ENCODE results near the gene SNRPA.

SNRPA gene

DNA sequence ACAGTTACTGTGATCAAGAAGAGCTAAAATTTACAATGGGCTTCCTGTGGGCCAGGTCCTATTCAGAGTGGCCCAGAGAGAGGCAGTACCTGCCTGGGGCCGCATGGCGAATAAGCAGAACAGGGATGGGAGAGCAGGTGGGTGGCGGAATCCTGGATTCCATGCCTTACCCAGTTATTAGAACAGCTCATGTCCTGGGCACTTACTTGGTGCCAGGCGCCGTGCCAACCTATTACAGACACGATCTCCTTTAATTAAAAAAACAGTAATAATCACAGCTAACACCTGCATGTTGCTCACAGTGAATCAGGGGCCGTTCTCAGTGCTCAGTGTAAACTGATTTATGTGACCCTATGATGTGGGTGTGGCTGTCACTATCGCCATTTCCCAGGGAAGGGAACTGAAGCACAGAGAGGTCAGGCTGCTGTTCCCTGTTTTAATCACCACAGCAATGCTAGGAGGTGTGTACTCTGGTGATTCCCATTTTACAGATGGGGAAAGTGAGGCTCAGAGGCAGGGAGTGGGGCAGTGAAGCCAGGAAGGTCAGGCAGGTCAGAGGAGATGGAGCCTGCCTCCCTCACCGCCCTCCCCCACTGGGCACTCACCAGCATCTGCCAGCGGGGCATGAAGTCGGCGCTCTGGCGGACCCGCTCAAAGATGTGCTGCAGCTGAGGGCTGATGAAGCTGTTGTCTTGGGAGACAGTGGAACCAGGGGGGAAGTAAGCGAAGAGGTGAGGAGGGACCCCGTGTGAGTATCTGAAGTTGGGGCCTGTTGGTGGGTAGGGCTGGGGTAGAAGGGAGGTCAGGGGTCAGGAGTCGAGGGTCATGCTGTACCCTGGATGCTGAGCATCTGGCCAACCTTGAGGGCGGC is 46.3 kb upstream of the SNRPA start:
- Histone ChIP-seq H3K9ac (ENCODE audit: low read depth, low read length, poor library complexity) (no peak overlapping the region), H4K91ac (ENCODE audit: low read depth, low read length, poor library complexity) (no peak overlapping the region), H3K14ac (ENCODE audit: low read length) (no peak overlapping the region), H4K8ac (ENCODE audit: low read depth, low read length) (no peak overlapping the region), H3K4me2 (ENCODE audit: insufficient read depth, low read length, poor library complexity, severe bottlenecking) (no peak overlapping the region), H2AFZ (ENCODE audit: low read length) (no peak overlapping the region), H2BK5ac (ENCODE audit: low read length) (no peak overlapping the region), H2AK5ac (ENCODE audit: low read depth, low read length) (no peak overlapping the region), H3K4me3 (ENCODE audit: low read length in 2 of 2) (no peak overlapping the region), H3K18ac (ENCODE audit: low read length) (no peak overlapping the region), H3K27ac (replicated peaks; ENCODE audit: low read length) (no peak overlapping the region), H2BK12ac (ENCODE audit: low read length) (no peak overlapping the region), H3K23ac (ENCODE audit: low read depth, low read length, poor library complexity) (no peak overlapping the region), H3K36me3 (replicated peaks in 1 of 2; ENCODE audit: control insufficient read depth in 2 of 2, insufficient read depth in 2 of 2, low read length in 2 of 2) (peaks cover 42 to 95% of the 10 kb centered on the region in 2 donors), H3K4me1 (ENCODE audit: control insufficient read depth in 2 of 2, insufficient read depth in 1 of 2, low read depth in 1 of 2, low read length in 2 of 2) (peaks cover 0 to 4% of the 10 kb centered on the region in 2 donors), H3K79me1 (ENCODE audit: low read depth, low read length) (no peaks in the 10 kb centered on the region), H2BK15ac (ENCODE audit: low read length) (no peak overlapping the region), H3K27me3 (ENCODE audit: control insufficient read depth in 3 of 3, insufficient read depth in 3 of 3, low read depth in 1 of 3, low read length in 3 of 3) (no peaks in the 10 kb centered on the region), H3K9me3 (replicated peaks in 1 of 2; ENCODE audit: control insufficient read depth in 2 of 2, insufficient read depth in 1 of 2, low read depth in 1 of 2, low read length in 2 of 2) (no peaks in the 10 kb centered on the region), H2BK120ac (ENCODE audit: low read depth, low read length) (no peak overlapping the region), H3K4ac (ENCODE audit: low read length) (no peak overlapping the region)
- WGBS, 2 donors (ENCODE audit: extremely low coverage in 2 of 2, insufficient read length in 2 of 2, insufficient replicate concordance in 1 of 2): no CpG with 5 or more reads among the region's 18 CpGs
- DNase-seq (ENCODE audit: low spot score): no peak

DNA sequence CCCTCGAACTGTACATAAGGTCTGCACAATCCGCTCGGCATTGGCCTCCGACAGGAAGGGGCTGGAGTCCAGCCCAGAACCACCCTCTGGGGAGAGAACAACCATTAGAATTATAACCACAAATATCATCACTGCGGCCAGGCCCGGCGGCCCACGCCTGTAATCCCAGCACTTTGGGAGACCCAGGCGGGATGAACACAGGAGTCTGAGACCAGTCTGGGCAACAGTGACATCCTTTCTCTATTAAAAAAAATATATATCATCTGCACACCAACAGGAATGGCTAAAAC is 45.7 kb upstream of the SNRPA start:
- H2AK5ac ChIP-seq (ENCODE audit: low read depth, low read length): no peak overlapping the region
- peaks cover 0 to 4% of the 10 kb centered on the region in 2 donors for H3K4me1 ChIP-seq (ENCODE audit: control insufficient read depth in 2 of 2, insufficient read depth in 1 of 2, low read depth in 1 of 2, low read length in 2 of 2)
- H3K4me2 ChIP-seq (ENCODE audit: insufficient read depth, low read length, poor library complexity, severe bottlenecking): no peak overlapping the region
- H3K23ac ChIP-seq (ENCODE audit: low read depth, low read length, poor library complexity): no peak overlapping the region
- no peak overlapping the region for H2BK5ac ChIP-seq (ENCODE audit: low read length)
- H3K4me3 ChIP-seq (ENCODE audit: low read length in 2 of 2): no peak overlapping the region
- H3K9ac ChIP-seq (ENCODE audit: low read depth, low read length, poor library complexity): no peak overlapping the region
- no peak overlapping the region for H3K27ac ChIP-seq (replicated peaks; ENCODE audit: low read length)
- no peaks in the 10 kb centered on the region for H3K9me3 ChIP-seq (replicated peaks in 1 of 2; ENCODE audit: control insufficient read depth in 2 of 2, insufficient read depth in 1 of 2, low read depth in 1 of 2, low read length in 2 of 2)
- H3K18ac ChIP-seq (ENCODE audit: low read length): no peak overlapping the region
- H3K14ac ChIP-seq (ENCODE audit: low read length): no peak overlapping the region
- no peaks in the 10 kb centered on the region for H3K27me3 ChIP-seq (ENCODE audit: control insufficient read depth in 3 of 3, insufficient read depth in 3 of 3, low read depth in 1 of 3, low read length in 3 of 3)
- no peak overlapping the region for H2BK12ac ChIP-seq (ENCODE audit: low read length)
- H4K91ac ChIP-seq (ENCODE audit: low read depth, low read length, poor library complexity): no peak overlapping the region
- WGBS, 2 donors (ENCODE audit: extremely low coverage in 2 of 2, insufficient read length in 2 of 2, insufficient replicate concordance in 1 of 2): no CpG with 5 or more reads among the region's 9 CpGs
- peaks cover 40 to 93% of the 10 kb centered on the region in 2 donors for H3K36me3 ChIP-seq (replicated peaks in 1 of 2; ENCODE audit: control insufficient read depth in 2 of 2, insufficient read depth in 2 of 2, low read length in 2 of 2)
- H3K79me1 ChIP-seq (ENCODE audit: low read depth, low read length): no peaks in the 10 kb centered on the region
- H4K8ac ChIP-seq (ENCODE audit: low read depth, low read length): no peak overlapping the region
- no peak overlapping the region for H2BK15ac ChIP-seq (ENCODE audit: low read length)
- no peak overlapping the region for H2BK120ac ChIP-seq (ENCODE audit: low read depth, low read length)
- H3K4ac ChIP-seq (ENCODE audit: low read length): no peak overlapping the region
- no peak for DNase-seq (ENCODE audit: low spot score)
- no peak overlapping the region for H2AFZ ChIP-seq (ENCODE audit: low read length)

DNA sequence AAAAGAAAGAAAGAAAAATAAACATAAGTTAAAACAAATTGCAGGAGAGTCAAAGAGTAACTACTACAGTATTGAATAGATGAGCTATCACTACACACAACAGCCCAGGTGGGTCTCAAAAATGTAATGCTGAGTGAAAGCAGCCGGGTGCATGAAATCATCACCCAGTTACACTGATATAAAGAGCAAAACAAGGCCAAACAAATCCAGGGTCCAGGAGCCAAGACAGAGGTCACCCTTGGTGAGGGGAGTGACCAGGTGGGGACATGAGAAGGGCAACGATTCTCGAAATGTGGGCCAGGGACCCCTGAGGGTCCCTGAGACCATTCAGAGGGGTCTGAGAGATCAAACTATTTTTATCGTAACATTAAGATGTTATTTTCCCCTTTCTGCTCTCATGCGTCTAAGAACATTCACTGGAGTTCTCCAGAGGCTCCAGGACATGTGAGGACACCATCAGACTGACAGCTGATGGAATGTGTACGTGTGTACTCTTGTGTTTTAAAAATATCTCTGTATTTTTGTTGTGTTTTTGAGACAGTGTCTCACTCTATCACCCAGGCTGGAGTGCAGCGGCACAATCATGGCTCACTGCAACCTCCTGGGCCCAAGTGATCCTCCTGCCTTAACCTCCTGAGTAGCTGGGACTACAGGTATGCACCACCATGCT is 44.9 kb upstream of the SNRPA start:
- H4K8ac ChIP-seq (ENCODE audit: low read depth, low read length): no peak overlapping the region
- no peaks in the 10 kb centered on the region for H3K79me1 ChIP-seq (ENCODE audit: low read depth, low read length)
- no peak overlapping the region for H2BK12ac ChIP-seq (ENCODE audit: low read length)
- H3K27ac ChIP-seq (replicated peaks; ENCODE audit: low read length): no peak overlapping the region
- no peak overlapping the region for H3K4ac ChIP-seq (ENCODE audit: low read length)
- H3K23ac ChIP-seq (ENCODE audit: low read depth, low read length, poor library complexity): no peak overlapping the region
- H2BK120ac ChIP-seq (ENCODE audit: low read depth, low read length): no peak overlapping the region
- peaks cover 37 to 91% of the 10 kb centered on the region in 2 donors for H3K36me3 ChIP-seq (replicated peaks in 1 of 2; ENCODE audit: control insufficient read depth in 2 of 2, insufficient read depth in 2 of 2, low read length in 2 of 2)
- H4K91ac ChIP-seq (ENCODE audit: low read depth, low read length, poor library complexity): no peak overlapping the region
- H3K9me3 ChIP-seq (replicated peaks in 1 of 2; ENCODE audit: control insufficient read depth in 2 of 2, insufficient read depth in 1 of 2, low read depth in 1 of 2, low read length in 2 of 2): no peaks in the 10 kb centered on the region
- H3K4me3 ChIP-seq (ENCODE audit: low read length in 2 of 2): no peak overlapping the region
- H3K4me1 ChIP-seq (ENCODE audit: control insufficient read depth in 2 of 2, insufficient read depth in 1 of 2, low read depth in 1 of 2, low read length in 2 of 2): peaks cover 0 to 4% of the 10 kb centered on the region in 2 donors
- no CpG with 5 or more reads among the region's 7 CpGs for WGBS, 2 donors (ENCODE audit: extremely low coverage in 2 of 2, insufficient read length in 2 of 2, insufficient replicate concordance in 1 of 2)
- no peak overlapping the region for H3K9ac ChIP-seq (ENCODE audit: low read depth, low read length, poor library complexity)
- no peaks in the 10 kb centered on the region for H3K27me3 ChIP-seq (ENCODE audit: control insufficient read depth in 3 of 3, insufficient read depth in 3 of 3, low read depth in 1 of 3, low read length in 3 of 3)
- no peak overlapping the region for H2BK5ac ChIP-seq (ENCODE audit: low read length)
- H2AK5ac ChIP-seq (ENCODE audit: low read depth, low read length): no peak overlapping the region
- no peak overlapping the region for H2BK15ac ChIP-seq (ENCODE audit: low read length)
- H3K14ac ChIP-seq (ENCODE audit: low read length): no peak overlapping the region
- H3K18ac ChIP-seq (ENCODE audit: low read length): no peak overlapping the region
- H2AFZ ChIP-seq (ENCODE audit: low read length): no peak overlapping the region
- H3K4me2 ChIP-seq (ENCODE audit: insufficient read depth, low read length, poor library complexity, severe bottlenecking): no peak overlapping the region
- DNase-seq (ENCODE audit: low spot score): no peak

DNA sequence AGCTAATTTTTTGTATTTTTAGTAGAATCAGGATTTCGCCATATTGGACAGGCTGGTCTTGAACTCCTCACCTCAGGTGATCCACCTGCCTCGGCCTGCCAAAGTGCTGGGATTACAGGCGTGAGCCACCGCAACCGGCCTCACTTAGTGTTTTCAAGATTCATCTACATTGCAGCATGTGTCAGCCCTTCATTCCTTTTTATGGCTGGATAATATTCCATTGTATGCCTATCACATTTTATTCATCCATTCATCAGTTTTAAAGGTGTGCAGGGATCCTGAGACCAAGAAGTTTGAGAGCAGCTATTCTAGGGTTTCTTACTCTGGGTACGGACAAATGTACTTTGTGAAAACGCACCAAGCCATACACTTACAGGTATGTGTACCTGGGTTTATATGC is 43.4 kb upstream of the SNRPA start:
- no peaks in the 10 kb centered on the region for H3K9me3 ChIP-seq (replicated peaks in 1 of 2; ENCODE audit: control insufficient read depth in 2 of 2, insufficient read depth in 1 of 2, low read depth in 1 of 2, low read length in 2 of 2)
- H2AK5ac ChIP-seq (ENCODE audit: low read depth, low read length): no peak overlapping the region
- no peak overlapping the region for H3K14ac ChIP-seq (ENCODE audit: low read length)
- no peaks in the 10 kb centered on the region for H3K79me1 ChIP-seq (ENCODE audit: low read depth, low read length)
- H3K4me1 ChIP-seq (ENCODE audit: control insufficient read depth in 2 of 2, insufficient read depth in 1 of 2, low read depth in 1 of 2, low read length in 2 of 2): peaks cover 0 to 2% of the 10 kb centered on the region in 2 donors
- no peak overlapping the region for H4K8ac ChIP-seq (ENCODE audit: low read depth, low read length)
- DNase-seq (ENCODE audit: low spot score): no peak
- no peak overlapping the region for H2BK120ac ChIP-seq (ENCODE audit: low read depth, low read length)
- no peak overlapping the region for H2AFZ ChIP-seq (ENCODE audit: low read length)
- WGBS, 2 donors (ENCODE audit: extremely low coverage in 2 of 2, insufficient read length in 2 of 2, insufficient replicate concordance in 1 of 2): no CpG with 5 or more reads among the region's 7 CpGs
- no peak overlapping the region for H3K4me3 ChIP-seq (ENCODE audit: low read length in 2 of 2)
- no peak overlapping the region for H4K91ac ChIP-seq (ENCODE audit: low read depth, low read length, poor library complexity)
- H2BK5ac ChIP-seq (ENCODE audit: low read length): no peak overlapping the region
- H3K9ac ChIP-seq (ENCODE audit: low read depth, low read length, poor library complexity): no peak overlapping the region
- H3K27ac ChIP-seq (replicated peaks; ENCODE audit: low read length): no peak overlapping the region
- H3K36me3 ChIP-seq (replicated peaks in 1 of 2; ENCODE audit: control insufficient read depth in 2 of 2, insufficient read depth in 2 of 2, low read length in 2 of 2): peaks cover 28 to 89% of the 10 kb centered on the region in 2 donors
- no peak overlapping the region for H2BK15ac ChIP-seq (ENCODE audit: low read length)
- no peak overlapping the region for H2BK12ac ChIP-seq (ENCODE audit: low read length)
- no peak overlapping the region for H3K18ac ChIP-seq (ENCODE audit: low read length)
- H3K23ac ChIP-seq (ENCODE audit: low read depth, low read length, poor library complexity): no peak overlapping the region
- H3K4ac ChIP-seq (ENCODE audit: low read length): no peak overlapping the region
- no peak overlapping the region for H3K4me2 ChIP-seq (ENCODE audit: insufficient read depth, low read length, poor library complexity, severe bottlenecking)
- H3K27me3 ChIP-seq (ENCODE audit: control insufficient read depth in 3 of 3, insufficient read depth in 3 of 3, low read depth in 1 of 3, low read length in 3 of 3): no peaks in the 10 kb centered on the region

Data from neuronal stem cell (in vitro differentiated cells).